ENCODE results near the gene CNFN.

Gene CNFN

DNA sequence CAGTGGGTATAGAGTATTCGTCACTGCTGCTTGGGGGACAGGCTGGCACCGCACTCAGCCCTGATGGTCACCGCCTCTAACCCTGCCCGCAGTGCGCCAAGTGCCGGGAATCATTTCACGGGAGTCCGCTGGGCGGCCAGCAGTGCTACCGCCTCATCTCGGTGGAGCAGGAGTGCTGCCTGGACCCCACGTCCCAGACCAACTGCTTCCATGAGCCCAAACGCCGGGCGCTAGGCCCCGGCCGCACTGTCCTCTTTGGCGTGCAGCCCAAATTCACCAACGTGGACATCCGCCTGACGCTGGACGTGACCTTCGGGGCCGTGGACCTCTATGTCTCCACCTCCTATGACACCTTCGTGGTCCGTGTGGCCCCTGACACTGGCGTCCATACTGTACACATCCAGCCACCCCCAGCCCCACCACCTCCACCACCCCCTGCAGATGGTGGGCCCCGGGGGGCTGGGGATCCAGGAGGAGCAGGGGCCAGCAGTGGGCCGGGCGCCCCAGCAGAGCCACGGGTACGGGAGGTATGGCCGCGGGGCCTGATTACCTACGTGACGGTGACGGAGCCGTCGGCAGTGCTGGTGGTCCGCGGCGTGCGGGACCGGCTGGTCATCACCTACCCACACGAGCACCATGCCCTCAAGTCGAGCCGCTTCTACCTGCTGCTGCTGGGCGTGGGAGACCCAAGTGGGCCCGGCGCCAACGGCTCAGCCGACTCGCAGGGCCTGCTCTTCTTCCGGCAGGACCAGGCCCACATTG lies 14.5 kb downstream of the CNFN start:
- no peak for DNase-seq (ENCODE audit: low read depth, low spot score)

DNA sequence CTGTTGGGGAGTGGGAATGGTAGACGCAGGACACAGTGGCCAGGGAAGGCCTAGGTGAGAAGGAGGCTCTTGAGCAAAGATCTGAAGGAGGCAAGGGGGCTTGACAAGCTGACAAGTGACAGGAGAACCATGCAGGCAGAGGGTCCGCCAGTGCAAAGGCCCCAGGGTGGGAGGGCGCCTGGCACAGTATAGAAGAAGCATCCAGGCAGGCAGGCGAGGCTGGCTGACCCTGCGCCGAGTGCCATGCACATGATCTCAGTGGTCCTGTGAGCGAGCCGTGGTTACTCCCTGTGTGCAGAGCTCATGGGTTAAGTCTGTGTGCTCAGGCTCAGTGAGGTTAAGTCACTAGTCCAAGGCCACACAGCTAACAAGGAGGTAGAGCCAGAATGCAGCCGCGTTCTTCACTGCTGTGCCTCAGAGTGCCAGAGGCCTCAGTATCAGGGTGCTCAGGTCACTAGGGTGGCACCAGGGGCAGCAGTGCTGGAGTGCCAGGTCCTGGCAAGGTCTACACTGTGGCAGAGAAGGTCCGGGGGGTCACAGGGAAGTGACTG lies 15.2 kb downstream of the CNFN start:
- no peak for DNase-seq (ENCODE audit: low read depth, low spot score)

DNA sequence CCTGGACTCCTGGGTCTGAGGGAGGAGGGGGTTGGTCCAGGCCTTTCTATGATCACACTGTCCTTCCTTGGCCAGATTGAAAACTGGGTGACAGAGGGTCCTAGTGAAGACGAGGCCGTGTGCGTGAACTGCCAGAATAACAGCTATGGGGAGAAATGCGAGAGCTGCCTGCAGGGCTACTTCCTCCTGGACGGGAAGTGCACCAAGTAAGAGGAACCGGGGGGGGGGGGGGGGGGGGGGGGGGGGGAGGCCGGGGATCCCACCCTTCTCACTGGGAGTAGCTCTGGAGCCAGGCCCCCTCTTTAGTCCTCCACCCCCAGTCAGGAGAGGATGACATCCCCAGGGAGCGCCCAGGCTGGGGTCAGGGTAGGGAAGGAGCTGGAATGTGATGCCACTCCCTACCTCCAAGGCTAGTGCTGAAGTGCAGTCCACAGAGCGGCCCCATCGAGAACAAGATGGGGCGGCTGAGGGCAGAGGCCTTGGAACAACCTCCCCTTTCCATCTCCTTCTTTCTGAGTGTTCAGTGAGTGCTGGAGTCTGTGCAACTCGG lies 19.4 kb downstream of the CNFN start:
- DNase-seq (ENCODE audit: low read depth, low spot score) = no peak

DNA sequence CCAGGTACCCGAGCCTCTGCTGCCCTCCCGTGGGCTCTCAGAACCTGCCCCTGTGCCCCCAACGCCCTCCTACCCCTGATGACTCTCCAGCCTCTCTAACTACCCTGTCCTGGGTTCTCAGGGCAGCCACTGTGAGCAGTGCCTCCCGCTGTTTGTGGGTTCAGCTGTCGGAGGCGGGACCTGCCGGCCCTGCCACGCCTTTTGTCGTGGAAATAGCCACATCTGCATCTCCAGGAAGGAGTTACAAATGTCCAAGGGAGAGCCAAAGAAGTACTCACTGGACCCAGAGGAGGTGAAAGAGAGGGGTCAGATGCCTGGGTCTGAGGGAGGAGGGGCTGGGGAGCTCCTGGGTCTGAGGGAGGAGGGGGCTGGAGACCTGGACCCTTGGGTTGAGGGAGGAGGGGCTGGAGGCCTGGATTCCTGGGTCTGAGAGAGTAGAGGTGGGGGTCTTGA lies 20.0 kb downstream of the CNFN start:
- DNase-seq (ENCODE audit: low read depth, low spot score) = no peak

DNA sequence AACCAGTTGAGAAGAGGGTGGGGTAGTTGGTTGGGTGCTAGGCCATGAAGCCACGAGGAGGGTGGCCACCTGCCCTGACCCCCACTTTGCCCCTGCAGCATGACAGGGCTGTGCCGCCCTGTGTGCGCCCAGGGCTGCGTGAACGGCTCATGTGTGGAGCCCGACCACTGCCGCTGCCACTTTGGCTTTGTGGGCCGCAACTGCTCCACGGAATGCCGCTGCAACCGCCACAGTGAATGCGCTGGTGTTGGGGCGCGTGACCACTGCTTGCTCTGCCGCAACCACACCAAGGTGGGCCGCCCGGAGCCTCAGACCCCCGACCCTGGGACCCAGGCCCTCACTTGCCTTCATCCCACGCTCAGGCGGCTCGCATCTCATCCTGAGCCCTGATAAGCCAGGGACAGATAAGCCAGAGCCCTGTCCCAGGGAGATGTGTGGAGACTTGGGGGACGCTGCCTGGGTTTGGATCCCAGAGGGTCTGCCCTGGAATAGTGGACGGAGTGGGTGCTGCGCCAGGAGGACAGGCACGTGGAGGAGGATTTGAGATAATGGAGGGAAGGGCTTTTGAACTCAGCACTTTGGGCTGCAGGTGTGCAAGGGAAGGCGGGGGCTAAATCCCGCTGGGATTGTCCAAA lies 20.5 kb downstream of the CNFN start:
- DNase-seq (ENCODE audit: low read depth, low spot score) = no peak

DNA sequence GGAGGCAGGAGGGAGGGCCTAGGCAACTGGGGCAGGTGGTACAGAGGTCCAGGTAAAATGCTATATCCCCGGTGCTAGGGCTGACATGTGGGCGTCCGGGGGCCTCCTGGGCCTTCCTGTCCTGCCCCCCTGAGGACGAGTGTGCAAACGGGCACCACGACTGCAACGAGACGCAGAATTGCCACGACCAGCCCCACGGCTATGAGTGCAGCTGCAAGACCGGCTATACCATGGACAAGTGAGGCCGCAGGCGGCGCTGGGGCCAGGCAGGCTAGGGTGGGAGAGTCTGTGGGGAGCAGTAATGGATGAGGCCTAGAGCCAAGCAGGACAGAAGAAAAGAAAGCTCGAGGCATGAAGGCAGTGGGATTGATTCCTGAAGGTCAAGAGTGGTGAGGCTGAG lies 21.3 kb downstream of the CNFN start:
- no peak for DNase-seq (ENCODE audit: low read depth, low spot score)

DNA sequence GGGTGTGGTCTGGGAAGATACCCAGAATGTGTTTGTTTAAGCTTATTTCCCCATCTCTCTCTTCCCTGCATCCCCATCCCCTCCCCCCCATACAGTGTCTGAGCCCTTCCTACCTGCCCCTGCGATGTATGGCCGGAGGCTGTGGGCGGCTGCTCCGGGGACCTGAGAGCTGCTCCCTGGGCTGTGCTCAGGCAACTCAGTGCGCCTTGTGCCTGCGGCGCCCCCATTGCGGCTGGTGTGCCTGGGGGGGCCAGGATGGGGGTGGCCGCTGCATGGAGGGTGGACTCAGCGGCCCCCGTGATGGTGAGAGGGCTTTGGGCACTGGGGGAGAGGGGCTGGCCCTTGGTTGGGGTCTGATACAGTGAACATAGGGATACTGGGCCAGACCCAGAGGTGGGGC lies 21.7 kb downstream of the CNFN start:
- no peak for DNase-seq (ENCODE audit: low read depth, low spot score)

DNA sequence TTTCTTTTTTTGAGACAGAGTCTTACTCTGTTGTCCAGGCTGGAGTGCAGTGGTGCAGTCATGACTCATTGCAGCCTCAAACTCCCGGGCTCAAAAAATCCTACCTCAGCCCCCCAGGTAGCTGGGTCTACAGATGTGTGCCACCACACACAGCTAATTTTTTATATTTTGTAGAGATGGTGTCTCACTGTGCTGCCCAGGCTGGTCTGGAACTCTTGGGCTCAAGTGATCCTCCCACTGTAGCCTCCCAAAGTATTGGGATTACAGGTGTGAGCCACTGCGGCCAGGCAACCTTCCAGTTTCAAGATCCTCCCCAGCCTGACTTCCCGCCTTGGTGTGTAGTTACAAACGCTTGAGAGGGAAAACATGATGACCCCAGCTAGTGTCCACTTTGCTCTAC lies 22.2 kb downstream of the CNFN start:
- no peak for DNase-seq (ENCODE audit: low read depth, low spot score)

DNA sequence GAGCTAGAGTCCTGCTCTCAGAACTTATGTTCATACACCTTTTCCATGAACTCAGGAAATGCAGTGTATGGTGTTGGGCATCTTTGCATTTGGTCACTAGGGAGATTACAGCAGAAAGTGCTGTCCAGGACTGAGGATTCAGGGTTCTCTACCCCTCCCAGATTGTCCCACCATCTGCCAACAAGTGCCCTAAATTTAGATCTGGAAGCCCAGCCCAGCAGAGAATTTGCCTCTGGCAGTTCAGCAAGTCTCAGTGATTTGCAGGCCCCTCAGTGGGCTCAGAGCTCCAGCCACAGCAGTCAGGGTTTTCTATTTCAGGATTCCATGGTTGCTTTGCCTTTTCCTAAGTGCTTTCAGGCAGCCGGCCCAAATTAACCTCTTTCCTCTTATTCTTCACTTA lies 23.4 kb downstream of the CNFN start:
- no peak for DNase-seq (ENCODE audit: low read depth, low spot score)

DNA sequence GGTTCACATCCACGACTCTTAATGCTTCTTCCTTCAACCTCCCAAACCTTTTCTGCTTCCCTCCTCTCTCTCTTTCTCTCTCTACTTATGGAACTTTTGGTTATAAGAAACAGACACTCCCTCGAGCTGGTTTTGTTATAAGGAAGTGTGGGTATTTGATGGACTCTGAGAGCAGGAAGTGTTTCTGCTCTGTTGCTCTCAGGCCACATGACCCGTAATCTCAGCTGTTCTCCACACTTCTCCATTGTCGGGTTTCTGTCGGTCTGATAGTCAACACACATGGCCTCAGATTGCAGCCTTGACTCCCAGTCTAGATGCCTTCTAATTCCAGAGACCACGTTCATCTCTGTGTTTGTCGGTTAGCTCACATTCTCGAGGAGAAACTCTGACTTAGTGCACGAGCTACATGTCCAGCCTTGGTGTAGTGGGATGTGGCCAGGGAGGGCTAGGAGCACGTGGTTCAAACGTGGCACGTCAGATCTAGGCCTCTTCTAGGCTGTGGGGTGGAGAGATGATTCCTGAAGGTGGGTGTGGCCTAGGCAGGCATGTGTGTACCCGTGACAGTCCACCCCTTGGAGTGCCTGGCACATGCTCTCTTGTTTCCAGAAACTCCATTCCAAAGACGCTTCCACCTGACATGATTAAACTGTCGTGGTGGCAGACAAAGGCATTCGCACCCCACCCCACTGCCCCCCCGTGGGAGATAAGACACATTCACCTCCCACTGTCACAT lies 26.3 kb downstream of the CNFN start:
- DNase-seq (ENCODE audit: low read depth, low spot score) = no peak

DNA sequence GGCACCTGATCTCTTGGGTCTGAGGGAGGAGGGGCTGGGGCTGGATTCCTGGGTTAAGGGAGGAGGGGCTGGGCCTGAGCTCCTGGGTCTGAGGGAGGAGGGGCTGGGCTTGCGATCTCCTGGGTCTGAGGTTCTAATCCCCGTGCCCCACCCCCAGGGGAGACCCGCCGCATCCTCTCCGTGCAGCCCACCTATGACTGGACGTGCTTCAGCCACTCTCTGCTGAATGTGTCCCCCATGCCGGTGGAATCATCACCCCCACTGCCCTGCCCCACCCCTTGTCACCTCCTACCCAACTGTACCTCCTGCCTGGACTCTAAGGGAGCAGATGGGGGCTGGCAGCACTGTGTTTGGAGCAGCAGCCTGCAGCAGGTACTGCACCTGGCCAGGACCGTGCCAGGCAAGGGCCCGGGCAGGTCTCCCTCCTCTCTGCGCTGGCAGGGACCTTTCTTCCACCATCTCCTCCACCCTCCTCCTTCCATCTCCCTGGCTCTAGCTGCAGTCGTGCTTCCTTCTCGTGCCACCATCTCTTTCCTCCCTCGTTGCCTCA lies 27.1 kb downstream of the CNFN start:
- DNase-seq (ENCODE audit: low read depth, low spot score) = no peak

DNA sequence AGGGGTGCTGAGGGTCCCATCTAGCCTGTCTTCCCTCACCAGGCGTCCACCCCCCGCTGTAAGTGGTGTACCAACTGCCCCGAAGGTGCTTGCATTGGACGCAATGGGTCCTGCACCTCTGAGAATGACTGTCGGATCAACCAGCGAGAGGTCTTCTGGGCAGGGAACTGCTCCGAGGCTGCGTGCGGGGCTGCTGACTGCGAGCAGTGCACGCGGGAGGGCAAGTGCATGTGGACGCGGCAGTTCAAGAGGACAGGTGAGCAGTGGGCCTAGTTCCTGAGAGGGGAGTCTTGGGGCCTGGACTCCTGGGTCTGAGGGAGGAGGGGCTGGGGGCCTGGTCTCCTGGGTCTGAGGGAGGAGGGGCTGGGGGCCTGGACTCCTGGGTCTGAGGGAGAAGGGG lies 27.8 kb downstream of the CNFN start:
- DNase-seq (ENCODE audit: low read depth, low spot score) = no peak

DNA sequence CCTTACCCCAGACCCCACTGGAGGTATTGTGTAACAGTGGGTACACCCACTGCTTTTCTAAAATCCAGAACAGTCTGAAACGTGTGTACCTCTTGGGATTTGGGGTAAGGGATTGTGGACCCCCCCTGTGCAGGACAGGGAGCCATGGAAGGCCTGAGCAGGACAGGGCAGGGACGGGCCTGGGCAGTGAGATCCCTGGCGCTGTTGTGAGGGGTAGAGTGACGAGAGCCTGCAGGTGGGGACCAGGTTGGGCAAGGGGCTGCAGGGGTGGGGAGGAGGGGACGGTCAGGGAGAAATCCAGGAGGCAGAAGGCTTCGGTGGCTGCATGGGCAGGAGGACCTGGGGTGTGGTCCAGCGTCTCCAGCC lies 28.6 kb downstream of the CNFN start:
- no peak for DNase-seq (ENCODE audit: low read depth, low spot score)

DNA sequence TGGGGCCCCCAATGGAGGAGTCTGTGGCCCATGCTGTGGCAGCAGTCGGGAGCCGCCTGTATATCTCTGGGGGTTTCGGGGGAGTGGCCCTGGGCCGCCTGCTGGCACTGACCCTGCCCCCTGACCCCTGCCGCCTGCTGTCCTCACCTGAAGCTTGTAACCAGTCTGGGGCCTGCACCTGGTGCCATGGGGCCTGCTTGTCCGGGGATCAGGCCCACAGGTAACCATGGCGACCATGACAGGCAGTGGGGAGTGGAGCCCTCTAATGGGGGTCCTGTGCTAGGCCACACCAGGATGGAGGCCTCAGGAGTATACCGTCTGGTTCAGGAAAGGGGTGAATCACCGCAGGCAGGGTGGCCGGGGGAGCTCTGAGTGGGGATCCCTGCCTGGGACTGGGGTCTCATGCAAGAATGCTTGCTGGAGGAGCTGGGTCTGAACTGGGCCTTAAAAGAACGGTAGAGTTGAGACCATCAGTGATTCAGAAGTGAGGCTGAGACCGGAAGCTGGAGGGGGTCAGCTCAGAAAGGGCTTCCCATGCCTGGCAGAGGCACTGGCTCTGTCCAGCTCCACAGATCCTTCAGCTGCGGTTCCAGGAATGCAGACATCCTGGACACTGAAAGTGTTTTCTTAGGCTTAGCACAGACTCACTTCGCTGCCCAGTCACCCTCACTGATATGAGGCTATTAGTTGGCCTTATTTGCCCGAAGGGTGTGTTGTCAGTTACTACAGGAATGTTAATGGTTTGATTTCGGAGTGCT lies 29.1 kb downstream of the CNFN start:
- DNase-seq (ENCODE audit: low read depth, low spot score) = no peak

DNA sequence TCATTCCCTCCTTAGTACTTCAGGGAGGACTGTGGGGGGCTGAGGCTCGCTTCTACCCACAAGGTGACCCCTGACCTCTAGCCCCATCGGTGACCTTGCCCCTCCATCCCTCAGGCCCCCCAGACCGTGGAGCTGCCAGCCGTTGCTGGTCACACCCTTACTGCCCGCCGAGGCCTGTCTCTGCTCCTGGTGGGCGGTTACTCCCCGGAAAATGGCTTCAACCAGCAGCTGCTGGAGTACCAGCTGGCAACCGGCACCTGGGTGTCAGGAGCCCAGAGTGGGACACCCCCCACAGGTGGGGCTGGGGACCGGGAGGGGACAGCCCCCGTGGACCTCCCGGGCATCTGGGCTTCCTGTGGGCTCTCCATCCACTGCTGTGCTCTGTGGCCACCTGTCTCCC lies 32.8 kb downstream of the CNFN start:
- no peak for DNase-seq (ENCODE audit: low read depth, low spot score)

DNA sequence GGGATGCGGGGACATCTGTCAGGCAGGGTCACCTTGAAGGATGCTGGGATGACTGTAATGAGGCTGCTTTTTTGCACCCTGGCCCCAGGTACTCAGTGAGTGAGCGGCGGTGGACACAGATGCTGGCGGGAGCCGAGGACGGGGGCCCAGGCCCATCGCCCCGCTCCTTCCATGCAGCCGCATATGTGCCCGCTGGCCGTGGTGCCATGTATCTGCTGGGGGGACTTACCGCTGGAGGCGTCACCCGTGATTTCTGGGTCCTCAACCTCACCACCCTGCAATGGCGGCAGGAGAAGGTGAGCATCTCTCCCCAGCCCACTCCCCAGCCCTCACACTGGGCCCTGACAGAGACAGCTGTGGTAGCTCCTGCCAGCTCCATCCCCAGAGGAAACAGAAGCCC lies 33.4 kb downstream of the CNFN start:
- no peak for DNase-seq (ENCODE audit: low read depth, low spot score)

DNA sequence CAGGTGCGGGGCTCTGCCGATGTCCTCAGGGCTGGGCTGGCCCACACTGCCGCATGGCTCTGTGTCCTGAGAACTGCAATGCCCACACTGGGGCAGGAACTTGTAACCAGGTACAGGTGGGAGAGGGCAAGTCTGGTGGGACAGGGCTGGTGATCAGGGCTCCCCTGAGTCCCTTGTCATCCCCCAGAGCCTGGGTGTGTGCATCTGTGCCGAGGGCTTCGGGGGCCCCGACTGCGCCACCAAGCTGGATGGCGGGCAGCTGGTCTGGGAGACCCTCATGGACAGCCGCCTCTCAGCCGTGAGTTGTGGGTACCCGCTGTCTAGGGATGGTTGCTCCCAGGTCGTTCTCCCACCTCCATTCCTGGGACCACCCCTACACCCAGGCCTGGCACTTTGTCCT lies 34.2 kb downstream of the CNFN start:
- DNase-seq (ENCODE audit: low read depth, low spot score) = no peak

DNA sequence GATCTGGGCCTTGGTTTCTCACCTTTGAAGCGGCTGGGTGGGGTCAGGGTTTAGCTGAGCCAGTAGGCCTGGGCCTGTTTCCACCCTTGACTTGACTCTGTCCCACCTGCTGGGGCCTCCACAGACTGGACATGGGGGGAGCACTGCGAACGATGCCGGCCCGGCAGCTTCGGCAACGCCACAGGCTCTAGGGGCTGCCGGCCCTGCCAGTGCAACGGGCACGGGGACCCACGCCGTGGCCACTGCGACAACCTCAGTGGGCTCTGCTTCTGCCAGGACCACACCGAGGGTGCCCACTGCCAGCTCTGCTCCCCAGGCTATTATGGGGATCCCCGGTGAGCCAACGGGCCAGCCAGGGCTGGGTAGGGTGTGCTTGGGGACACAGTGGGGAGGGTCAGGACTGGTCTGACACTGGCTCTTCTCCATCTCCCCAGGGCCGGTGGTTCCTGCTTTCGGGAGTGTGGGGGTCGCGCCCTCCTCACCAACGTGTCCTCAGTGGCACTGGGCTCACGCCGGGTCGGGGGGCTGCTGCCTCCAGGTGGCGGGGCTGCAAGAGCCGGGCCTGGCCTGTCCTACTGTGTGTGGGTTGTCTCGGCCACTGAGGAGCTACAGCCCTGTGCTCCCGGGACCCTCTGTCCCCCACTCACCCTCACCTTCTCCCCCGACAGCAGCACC lies 36.6 kb downstream of the CNFN start:
- DNase-seq (ENCODE audit: low read depth, low spot score) = no peak

DNA sequence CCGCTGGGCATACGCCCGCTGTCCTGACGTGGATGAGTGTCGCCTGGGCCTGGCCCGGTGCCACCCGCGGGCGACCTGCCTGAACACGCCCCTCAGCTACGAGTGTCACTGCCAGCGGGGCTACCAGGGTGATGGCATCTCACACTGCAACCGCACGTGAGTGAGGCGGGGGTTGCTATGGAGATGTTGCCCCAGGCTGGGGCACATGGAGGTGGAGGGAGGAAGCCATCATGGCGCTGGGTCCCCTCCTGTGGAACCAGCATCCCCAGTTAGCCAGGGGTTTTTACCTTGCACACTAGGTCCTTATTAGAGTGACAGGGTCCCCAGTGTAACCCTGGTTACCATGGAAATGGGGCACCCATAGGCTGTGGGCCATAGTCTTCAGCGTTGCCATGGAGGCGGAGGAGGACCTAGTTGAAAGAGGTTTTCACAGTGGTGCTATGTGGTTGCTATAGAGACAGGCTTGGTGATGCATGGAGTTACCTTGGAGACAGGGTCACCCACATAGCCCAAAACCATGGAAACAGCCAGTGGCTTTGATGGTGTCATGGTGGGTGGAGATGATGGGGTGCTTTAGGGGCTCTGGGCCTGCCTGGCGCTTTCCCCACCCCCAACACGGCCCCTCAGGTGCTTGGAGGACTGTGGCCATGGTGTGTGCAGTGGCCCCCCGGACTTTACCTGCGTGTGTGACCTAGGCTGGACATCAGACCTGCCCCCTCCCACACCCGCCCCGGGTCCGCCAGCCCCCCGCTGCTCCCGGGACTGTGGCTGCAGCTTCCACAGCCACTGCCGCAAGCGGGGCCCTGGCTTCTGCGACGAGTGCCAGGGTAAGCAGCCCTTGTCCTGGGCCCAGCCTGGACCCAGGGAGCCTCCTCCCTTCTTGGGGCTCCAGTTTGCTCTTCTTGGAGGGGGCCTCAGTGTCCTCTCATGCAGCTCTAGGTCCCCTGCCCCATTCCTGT lies 37.5 kb downstream of the CNFN start:
- no peak for DNase-seq (ENCODE audit: low read depth, low spot score)

Measured in smooth muscle cell of the brain vasculature (primary cell).